Left renal pelvis (tissue), 4 donors: ENCODE results near the gene FGF14. TPM values are rescaled to one million over a fixed set of nuclear protein-coding genes. Genes with fewer than 3 reads are reported as not detected.

Experiments used
- DNase-seq, 4 donors: peaks; one replicate each; pipeline ENCODE4 v3.0.0-alpha.2; 2013; ENCODE audit warnings: low read depth in 4 of 4, low spot score in 3 of 4
- polyA plus RNA-seq, 4 donors: library from polyadenylated mRNA; unstranded; fragments of 120-200 nt; gene quantifications; one replicate each; pipeline ENCODE4 v1.2.1, GENCODE V29; 2013; ENCODE audit not compliant: insufficient read length in 4 of 4

Gene FGF14
- polyA plus RNA-seq, 4 donors: 0.91 to 1.7 (median 1.3) TPM

DNA sequence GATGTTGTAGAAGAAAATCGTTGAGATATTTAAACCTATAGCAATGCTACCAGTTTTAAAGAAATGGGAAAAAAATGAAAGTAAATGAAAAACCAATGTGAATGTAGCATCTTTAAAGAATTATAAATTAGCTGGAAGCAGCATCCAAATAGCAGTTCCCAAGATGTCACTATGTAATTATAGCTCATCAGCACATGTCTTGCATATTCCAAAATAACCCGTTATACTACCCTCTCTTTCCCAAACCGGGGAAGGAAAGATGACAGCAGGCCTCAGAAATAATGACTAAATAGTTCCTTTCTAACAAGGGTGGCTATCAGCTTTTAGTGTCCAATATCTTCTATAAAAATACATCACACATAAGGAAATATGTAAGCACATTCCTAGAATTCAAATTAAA, 140.5 kb downstream of the FGF14 start:
- no peak for DNase-seq

DNA sequence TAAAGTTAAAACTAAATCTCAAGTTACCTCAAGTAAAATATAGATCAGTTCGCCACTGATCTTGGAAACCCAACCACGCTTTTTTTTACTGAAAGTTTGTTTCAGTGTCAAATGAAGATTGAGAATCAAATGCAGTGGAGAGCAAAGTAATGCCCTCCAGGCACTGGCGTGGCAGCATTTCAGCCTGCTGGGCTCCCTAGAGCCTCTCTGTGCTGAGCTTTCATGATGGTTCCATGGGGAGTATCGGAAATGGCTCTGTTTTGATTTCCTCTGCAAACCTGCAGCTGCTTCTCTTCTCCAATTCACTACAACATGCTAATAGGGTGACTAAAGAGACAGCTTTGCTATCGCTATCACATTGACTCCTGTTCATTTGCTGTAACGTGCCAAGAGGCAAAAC, 141.6 kb downstream of the FGF14 start:
- no peak for DNase-seq

DNA sequence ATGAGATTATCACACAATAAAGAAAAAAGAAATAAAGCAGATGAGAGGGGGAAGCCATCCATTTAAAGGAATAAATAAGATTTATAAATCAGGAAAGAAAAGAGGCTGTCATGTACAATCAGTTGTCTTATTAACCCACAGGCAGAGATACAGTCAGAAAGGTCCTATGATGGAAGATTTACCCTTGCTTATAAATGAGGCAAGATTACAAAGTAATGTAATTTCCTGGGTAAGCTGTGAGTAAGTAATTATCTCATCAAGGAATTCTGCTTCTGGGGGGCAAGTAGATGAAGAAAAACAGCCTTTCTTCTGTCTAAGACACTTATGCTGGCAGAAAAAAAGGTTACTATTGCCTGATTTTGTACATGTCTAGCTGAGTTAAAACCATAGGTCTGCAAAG, 146.4 kb downstream of the FGF14 start:
- DNase-seq: no peak

DNA sequence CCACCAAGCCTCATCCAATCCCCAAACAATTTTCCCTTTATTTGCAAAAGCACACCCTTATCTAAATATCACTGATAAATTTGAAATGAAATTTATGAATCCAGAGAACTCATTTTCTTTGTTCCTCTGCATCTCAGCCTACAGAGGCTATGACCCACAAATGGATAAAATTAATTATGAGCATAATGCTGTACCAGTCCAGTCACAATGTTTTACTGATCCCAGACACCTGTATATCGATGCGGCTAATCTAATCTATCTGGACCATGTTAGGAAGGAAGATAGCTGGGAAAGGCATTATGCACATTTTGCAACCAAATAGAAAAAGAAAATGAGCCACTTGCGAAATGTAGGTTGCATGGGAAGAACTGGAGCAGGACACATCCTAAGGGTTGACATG, 150.0 kb downstream of the FGF14 start:
- DNase-seq: no peak

DNA sequence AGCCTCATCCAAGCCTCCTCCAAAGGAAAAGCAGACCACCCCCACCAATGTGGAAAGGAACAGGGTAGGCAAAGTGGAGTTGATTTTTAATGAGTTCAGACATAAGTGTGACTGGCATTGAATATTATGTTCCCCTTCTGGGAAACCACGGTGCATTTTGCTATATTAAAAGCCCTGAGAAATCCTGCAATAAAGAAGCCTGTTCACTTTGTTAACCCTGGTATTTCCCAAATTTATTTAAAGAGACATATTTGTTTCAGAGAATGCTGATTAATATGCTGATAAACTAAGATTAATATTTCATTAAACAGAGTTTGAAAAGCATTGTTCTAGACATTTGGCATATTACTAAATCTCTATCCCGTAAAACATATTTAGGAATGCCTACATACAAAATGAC, 151.4 kb downstream of the FGF14 start:
- DNase-seq: no peak

DNA sequence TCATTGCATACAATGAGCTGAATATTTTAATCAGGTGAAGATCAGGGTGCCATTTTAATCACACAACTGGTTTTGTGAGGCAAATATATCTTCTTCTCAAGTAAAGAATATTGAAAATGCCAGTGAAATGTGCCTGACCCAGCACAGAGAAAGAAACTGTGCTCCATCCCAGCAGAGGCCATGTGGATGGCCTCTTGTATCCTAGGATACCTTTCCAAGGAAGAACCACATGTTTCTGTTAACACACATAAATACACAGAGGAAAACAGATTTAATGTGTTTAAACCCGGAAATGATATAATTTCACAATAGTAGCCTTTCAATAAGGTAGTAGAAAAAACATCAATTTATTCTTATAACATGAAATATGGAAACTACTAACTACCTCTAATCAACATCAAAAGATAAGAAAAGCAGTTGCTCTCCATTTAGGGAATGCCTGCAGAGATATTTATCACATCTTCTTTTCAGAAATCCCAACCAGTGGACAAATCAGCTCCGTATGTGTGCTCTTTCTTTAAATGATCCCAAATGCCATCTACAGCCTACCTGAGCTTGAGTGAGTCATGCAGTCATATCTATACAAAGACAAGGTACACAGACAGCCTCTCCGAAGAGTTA, 157.1 kb downstream of the FGF14 start:
- DNase-seq: no peak

DNA sequence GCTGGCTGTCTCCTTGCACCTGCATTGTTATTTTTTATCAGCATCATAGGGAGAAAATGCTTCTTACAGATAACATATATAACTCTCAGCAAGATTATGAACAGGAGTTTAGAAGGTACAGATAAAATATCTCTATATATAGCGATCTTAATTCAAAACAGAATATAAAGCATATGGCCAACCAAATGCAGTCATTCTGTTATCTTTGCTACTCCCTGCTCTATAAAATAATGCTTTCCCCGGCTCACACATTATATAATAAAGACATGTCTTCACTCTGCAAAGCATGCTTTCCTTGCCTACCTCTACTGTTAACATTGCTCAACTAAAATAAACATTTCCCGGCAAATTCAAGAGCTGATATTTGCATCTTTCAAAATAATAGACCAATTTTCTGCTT, 161.7 kb downstream of the FGF14 start:
- DNase-seq: no peak

DNA sequence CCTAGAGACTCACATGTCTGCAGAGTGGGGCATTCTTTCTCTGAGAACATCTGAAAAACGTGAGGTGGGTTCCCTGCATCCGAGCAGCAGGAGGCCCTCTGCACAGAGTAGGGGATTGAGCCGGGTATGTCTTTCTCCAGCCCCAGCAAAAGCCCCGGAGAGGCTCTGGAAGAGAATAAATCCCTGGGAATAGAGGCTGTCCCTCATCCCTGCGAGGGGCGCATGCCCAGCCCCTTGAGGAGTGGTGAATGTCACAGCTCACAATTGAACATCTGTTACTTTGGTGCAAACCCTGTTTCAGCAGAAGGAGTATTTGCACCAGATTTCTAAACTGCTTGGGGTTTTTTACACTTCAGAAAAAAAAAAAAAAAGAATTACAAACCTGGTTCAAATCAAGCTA, 164.6 kb downstream of the FGF14 start:
- DNase-seq: no peak

DNA sequence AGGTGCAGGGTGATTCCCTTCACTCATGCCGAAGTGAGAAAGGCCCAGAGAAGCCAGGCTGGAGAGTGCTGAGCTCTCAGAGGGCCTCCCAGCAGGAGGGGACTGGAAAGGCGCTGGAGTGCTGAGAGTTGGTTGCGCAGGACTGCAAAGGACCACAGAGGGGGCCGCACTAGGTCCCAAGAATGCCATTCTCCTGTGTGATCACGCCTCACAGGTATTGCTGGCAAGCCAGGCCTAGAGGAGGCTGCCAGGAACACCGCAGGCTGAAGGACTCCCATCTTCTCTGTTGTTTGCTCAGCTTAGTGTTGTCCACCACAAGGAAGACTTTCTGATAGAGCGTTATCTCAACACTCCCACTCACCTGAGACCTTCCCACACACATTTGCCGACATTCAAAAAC, 165.0 kb downstream of the FGF14 start:
- DNase-seq: no peak

DNA sequence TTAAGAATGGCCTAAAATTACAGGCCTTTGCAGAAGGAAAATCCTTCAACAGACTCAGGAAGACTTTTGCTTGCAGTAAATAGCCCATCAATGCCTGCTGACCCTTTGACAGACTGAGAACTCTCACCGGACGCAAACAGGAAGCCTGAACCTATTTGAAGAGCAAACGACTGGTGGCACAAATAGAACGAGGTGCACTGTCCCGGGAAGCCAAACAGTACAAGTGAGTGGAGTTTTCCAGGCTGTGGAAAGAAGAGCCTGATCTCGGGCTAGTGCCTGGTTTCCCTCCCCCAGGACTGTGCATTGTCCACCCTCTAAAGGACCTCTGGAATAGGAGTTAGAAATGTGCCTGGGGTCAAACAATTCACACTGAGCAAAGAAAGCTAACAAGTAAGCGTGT, 165.5 kb downstream of the FGF14 start:
- no peak for DNase-seq

DNA sequence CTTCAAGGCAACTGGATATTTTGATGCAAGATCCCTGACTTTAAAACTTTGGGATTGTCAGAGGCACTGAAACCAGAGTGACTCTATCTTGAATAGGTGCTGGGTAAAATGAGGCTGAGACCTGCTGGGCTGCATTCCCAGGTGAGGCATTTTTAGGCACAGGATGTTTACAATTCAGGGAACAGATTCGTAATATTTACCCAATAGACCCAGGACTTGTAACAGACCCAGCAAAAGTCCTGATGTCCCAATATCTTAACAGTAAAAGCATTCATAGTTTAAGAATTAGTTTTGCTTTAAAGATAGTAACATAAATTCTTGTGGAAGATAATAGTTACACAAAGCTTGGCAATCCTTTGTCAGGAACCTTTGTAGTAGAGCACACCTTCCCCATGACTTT, 166.2 kb downstream of the FGF14 start:
- no peak for DNase-seq

DNA sequence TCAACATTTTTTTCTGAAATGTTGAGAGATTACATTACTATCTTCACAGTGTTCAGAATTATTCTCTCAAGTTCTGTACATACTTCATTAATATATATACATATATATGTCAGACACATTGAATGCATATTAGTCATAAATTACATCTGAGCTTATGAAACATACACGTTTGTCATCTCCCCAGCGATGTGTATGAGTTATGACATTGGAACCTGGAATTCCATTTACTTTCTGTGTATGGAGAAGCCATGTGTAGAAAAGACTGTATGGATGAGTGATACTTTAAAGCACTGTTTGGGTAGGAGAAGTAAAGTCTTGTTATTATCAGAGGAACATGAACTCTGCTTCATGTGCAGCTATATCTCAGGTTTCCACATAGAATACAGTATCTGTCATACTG, 167.2 kb downstream of the FGF14 start:
- no peak for DNase-seq

DNA sequence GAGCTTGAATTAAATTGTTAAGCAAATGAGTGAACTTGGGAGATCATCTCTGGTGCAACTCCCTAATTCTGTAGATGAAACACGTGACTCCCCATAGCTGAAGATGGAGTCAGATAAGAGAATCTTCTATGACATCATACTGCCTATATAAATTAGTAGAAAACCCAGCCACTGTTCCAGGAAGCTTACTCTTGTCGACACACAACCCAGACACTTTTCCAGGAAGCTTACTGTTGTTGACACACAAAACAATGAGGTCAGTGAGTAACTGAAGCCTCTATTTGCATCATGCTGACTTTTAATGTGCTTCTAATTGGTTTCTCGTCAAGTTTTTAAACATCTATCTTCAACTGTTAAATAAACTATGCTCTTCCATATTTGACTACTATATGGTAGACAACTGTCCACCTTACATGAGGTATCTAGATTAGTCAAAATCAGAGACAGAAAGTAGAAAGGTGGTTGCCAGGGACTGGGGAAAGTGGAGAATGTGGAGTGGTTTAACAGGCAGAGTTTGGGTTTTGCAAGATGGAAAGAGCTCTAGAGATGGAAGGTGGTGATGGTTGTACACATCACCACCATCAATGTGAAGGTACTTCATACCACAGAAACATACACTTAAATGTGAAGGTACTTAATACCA, 168.2 kb downstream of the FGF14 start:
- no peak for DNase-seq

DNA sequence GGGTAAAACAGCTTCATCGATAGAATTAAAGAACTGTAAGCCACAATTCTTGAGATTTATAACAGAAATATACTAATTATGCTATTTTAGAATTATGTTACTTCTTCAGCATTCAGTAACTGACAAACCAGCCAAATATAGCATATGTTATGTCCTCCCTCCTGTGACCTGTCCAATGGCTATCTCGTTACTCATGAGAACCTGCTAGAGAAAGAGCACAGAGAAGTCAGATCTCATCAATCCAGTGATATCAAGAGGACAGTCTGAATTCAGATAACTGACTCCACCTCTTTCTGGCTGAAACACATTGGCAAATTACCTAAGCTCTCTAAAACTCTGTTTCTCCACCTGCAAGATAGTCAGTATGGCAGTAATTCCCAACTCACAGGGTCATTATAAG, 170.4 kb downstream of the FGF14 start:
- DNase-seq: no peak

DNA sequence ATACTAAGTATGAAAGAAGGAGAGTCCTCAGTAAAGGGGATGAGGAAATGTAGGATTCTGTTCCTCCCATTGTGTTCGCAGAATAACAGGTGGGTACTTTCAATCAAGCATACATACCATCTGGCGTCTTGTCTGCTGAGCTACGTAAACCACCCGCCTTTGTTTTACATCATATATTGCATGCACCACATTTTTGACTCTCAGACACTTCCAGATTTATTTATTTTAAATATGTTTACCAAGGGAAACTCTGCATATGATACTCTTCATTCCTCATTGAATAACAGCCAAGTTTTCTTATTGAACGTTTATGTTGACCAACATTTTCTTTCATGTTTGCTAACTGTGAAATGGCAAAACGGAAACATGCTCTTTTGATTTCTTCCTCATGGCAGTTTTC, 174.1 kb downstream of the FGF14 start:
- DNase-seq: no peak

DNA sequence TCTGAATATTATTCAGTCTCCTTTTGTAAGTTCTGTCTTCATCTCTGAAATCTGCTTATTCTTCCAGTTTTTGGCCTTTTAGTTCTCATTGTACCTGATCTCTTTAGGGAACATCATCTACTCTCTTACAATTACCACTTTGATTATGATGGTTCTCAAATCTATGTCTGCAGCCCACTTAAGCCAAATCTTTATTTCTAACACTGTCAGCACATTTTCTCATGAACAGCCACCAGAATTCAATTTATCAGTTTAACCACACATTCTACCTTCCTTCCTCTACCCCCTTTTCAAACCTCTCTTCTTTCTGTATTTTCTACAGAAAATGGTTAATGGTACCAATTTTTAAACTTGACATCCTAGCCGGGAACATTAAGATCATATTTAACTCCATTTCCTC, 175.3 kb downstream of the FGF14 start:
- DNase-seq: no peak

DNA sequence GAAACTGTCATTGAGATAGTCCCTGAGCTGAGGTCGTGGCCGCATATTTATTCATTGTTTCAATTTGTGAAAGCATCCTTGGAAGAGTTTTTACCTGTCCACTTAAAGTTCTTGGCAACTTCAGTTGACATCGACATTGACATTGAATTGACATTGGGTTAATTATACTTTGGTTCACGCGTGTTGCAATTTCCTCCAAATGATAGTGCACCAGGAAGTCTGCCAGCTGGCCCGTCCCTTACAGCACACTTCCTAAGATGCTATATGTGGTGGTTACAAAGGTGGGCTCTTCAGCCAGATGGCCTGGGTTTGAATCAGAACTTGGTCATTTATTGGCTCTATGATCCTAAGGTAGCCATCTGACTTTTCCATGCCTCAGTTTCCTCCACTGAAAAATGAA, 176.0 kb downstream of the FGF14 start:
- DNase-seq: no peak

DNA sequence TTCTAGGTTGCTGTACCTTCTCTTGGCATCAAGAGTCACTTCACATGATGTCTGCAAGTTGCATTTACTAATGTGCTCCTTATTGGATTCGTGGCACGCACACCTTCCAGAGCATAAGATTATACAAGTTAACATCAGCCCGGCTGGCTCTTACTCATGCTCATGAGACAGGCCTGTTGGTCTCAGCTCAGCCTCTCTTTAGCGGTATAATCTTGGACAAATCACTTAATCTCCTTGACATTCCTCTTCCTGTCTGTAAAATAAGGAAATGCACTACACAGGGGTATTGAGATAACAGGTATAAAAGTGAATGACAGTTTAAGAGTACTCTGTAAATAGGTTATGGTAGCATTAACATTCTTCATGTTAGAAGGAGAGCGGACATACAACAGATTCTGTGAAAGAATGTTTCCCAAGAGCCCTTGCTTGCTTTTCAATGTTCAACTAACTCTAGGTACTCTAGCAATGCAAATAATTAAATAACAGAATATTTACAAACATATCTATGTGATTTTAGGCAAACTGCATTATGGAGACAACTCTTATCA, 181.1 kb downstream of the FGF14 start:
- no peak for DNase-seq

DNA sequence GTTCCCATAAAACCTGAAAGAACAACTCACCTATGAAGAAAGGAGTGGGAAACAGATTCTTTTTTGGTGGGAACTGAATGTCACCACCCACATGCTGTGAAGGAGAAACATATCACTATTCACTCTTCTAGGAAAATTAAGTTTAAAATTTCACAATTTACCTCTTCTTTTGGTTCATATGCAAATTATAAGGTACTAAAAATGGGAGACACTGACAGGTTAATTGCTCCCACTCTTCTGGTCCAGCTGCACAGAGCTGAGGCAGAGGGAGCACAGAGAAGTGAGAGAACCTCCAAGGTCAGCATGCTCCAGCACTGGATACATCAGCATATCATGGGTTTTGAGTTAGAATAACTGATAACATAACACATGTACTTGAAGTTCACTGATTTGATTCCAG, 186.9 kb downstream of the FGF14 start:
- DNase-seq: no peak

DNA sequence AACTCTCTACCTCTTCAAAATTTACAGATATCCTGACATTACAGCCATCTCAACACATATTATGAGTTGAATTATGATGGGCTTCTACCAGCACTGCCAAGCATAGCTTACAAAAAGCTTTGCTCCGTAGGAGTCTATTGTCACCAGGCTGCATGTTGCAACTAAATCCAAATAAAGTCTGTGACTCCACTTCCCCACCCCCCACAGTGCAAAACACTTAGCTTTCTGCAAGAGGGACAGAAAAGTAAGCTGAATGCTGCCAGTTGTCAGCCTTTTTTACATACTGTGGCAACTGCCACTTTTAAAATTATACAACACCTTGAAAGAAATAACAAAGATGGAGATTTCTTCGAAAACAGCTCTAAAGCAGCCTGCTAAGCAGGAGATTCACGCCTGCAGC, 189.1 kb downstream of the FGF14 start:
- no peak for DNase-seq

DNA sequence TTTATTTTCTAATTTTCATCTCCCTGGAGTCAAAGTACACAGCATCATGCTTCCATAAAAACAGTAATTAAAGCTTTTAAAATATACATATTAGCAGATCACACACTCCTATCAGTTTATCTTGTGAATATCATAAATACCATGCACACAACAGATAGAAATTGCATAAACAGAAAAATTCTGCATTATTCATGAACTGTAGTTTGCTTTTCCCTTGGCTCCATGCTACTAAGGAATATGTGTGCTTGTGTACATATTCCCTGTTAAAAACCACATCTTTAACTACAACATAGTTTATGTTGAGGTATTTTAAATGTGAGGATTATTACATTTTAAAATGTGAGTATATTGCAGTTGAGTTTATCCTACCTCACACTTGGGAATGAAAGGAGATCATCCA, 193.5 kb downstream of the FGF14 start:
- DNase-seq: no peak

DNA sequence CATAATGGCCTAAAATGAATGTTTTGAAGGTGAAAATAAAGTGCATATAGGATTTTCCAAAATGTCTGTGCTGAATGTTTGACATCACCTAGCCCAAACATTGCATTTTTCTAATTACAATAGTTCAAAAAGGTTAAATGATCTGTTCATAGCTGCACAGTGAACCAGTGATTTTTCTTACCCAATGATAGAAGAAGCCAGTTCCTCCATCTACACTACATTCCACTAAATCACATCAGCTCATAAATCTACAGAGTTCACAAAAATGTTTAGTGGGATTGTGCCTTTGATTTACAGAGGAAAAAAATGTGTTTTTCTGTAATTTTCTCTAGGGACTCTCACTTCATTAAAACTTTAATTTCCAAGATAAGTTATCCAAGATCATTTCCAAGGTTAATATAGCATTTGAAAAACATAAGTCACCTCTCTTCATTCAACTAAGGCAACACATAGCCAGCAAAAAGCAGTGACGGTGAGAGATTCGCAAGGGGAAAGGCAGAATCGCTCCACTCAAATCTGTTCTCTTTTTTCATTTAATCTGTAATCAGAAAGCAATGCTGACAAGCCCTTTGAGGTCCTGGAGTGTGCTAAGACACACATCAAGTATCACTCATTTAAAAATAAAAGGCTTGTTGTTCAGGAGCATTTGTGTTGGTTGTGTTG, 194.0 kb downstream of the FGF14 start:
- DNase-seq: no peak
